Mesenchymal stem cell (in vitro differentiated cells and primary cell): ENCODE results near the gene FOXE3.

Experiments used
- DNase-seq: peaks from one replicate; pipeline ENCODE4 v3.0.0-alpha.2; 2013
- H2AFZ ChIP-seq: one replicate; pipeline ENCODE4 v1.6.1; 2013; ENCODE audit warnings: low read depth, mild to moderate bottlenecking, control low read depth, inconsistent platforms, low read length, moderate library complexity
- H2AK5ac ChIP-seq: 2 replicates; pipeline ENCODE4 v1.6.1; 2013; ENCODE audit warnings: low read length, moderate library complexity, mild to moderate bottlenecking, inconsistent platforms; ENCODE audit not compliant: severe bottlenecking
- H2BK120ac ChIP-seq: one replicate; pipeline ENCODE4 v1.6.1; 2013; ENCODE audit warnings: low read depth, mild to moderate bottlenecking, inconsistent platforms, low read length, moderate library complexity
- H2BK12ac ChIP-seq, 2 experiments: one replicate each; pipeline ENCODE4 v1.6.1; 2013; ENCODE audit warnings: inconsistent platforms in 2 of 2, low read length in 2 of 2, mild to moderate bottlenecking in 2 of 2, moderate library complexity in 2 of 2, control low read depth in 1 of 2
- H2BK15ac ChIP-seq: one replicate; pipeline ENCODE4 v1.6.1; 2013; ENCODE audit warnings: mild to moderate bottlenecking, low read depth, inconsistent platforms; ENCODE audit not compliant: poor library complexity, severe bottlenecking
- H2BK5ac ChIP-seq: 2 replicates; pipeline ENCODE4 v1.6.1; 2013; ENCODE audit warnings: low read depth, mild to moderate bottlenecking, low read length, control low read depth, inconsistent platforms; ENCODE audit not compliant: poor library complexity, severe bottlenecking
- H3K14ac ChIP-seq, 2 experiments: one replicate each; pipeline ENCODE4 v1.6.1; 2013; ENCODE audit warnings: inconsistent platforms in 2 of 2, low read length in 2 of 2, control low read depth in 1 of 2, mild to moderate bottlenecking in 1 of 2, moderate library complexity in 1 of 2
- H3K18ac ChIP-seq, 2 experiments: one replicate each; pipeline ENCODE4 v1.6.1; 2013; ENCODE audit warnings: inconsistent platforms in 2 of 2, low read length in 2 of 2, control low read depth in 1 of 2, low read depth in 1 of 2, mild to moderate bottlenecking in 1 of 2
- H3K23ac ChIP-seq, 2 experiments: one replicate each; pipeline ENCODE4 v1.6.1; 2013; ENCODE audit warnings: inconsistent platforms in 2 of 2, low read length in 2 of 2, mild to moderate bottlenecking in 2 of 2, moderate library complexity in 2 of 2, control low read depth in 1 of 2
- H3K27ac ChIP-seq: 2 replicates; pipeline ENCODE4 v1.5.1; 2013; ENCODE audit warnings: mild to moderate bottlenecking, moderate library complexity, low read length, control low read depth, inconsistent platforms; ENCODE audit not compliant: poor library complexity, severe bottlenecking
- H3K27me3 ChIP-seq, 2 experiments: 2 replicates each; pipeline versions ENCODE4 v1.6.1 to v1.7.0; 2013; ENCODE audit warnings: low read length in 2 of 2, mild to moderate bottlenecking in 2 of 2, moderate library complexity in 2 of 2, control low read depth in 1 of 2, inconsistent platforms in 1 of 2; ENCODE audit not compliant: control insufficient read depth in 1 of 2, insufficient read depth in 1 of 2
- H3K36me3 ChIP-seq, 2 experiments: 2 replicates each; pipeline versions ENCODE4 v1.6.1 to v1.7.0; 2013; ENCODE audit warnings: low read length in 2 of 2, control low read depth in 1 of 2, inconsistent platforms in 1 of 2, low read depth in 1 of 2, mild to moderate bottlenecking in 1 of 2; ENCODE audit not compliant: insufficient read depth in 2 of 2, control insufficient read depth in 1 of 2
- H3K4ac ChIP-seq, 2 experiments: one replicate each; pipeline ENCODE4 v1.6.1; 2013; ENCODE audit warnings: inconsistent platforms in 2 of 2, low read length in 2 of 2, mild to moderate bottlenecking in 2 of 2, moderate library complexity in 2 of 2, control low read depth in 1 of 2, low read depth in 1 of 2
- H3K4me1 ChIP-seq: 2 replicates; pipeline ENCODE4 v1.6.1; 2013; ENCODE audit warnings: low read depth, low read length, control low read depth; ENCODE audit not compliant: control insufficient read depth, insufficient read depth
- H3K4me2 ChIP-seq: 2 replicates; pipeline ENCODE4 v1.6.1; 2013; ENCODE audit warnings: low read length, mild to moderate bottlenecking, inconsistent platforms; ENCODE audit not compliant: poor library complexity, severe bottlenecking
- H3K4me3 ChIP-seq, 2 experiments: 2 replicates each; pipeline versions ENCODE4 v1.5.1 to v1.7.0; 2013; ENCODE audit warnings: low read length in 2 of 2, mild to moderate bottlenecking in 2 of 2, control low read depth in 1 of 2, low read depth in 1 of 2; ENCODE audit not compliant: insufficient read depth in 1 of 2
- H3K79me1 ChIP-seq: replicated peaks from 2 replicates; pipeline ENCODE4 v1.6.1; 2013; ENCODE audit warnings: mild to moderate bottlenecking, control low read depth, low read length, inconsistent platforms; ENCODE audit not compliant: poor library complexity, severe bottlenecking
- H3K9ac ChIP-seq: 2 replicates; pipeline ENCODE4 v1.7.0; 2013; ENCODE audit warnings: mild to moderate bottlenecking, low read length, moderate library complexity
- H3K9me3 ChIP-seq: 2 replicates; pipeline ENCODE4 v1.7.0; 2013; ENCODE audit warnings: mild to moderate bottlenecking, low read length; ENCODE audit not compliant: control insufficient read depth
- H4K8ac ChIP-seq: one replicate; pipeline ENCODE4 v1.6.1; 2013; ENCODE audit warnings: inconsistent platforms, mild to moderate bottlenecking, low read length, moderate library complexity
- H4K91ac ChIP-seq: one replicate; pipeline ENCODE4 v1.6.1; 2013; ENCODE audit warnings: mild to moderate bottlenecking, low read length, inconsistent platforms
- WGBS: methylation state at CpG from one replicate; pipeline ENCODE4 v1.1.7; 2013; ENCODE audit warnings: mixed read lengths; 5-methylcytosine and 5-hydroxymethylcytosine counted together

Gene FOXE3

GRCh38 chr1:47407481-47407880 is 8.6 kb upstream of the FOXE3 start:
- Histone ChIP-seq H3K27me3 (peaks cover 0 to 28% of the 10 kb centered on the region in 2 experiments), H3K4me1 (peaks cover 12% of the 10 kb centered on the region), H3K4ac (no peak overlapping the region), H2AK5ac (no peak overlapping the region), H3K27ac (no peak overlapping the region), H2AFZ (no peak overlapping the region), H3K9me3 (no peaks in the 10 kb centered on the region), H3K79me1 (no peaks in the 10 kb centered on the region), H3K23ac (no peak overlapping the region), H2BK15ac (no peak overlapping the region), H2BK5ac (no peak overlapping the region), H3K14ac (no peak overlapping the region), H4K91ac (no peak overlapping the region), H2BK12ac (no peak overlapping the region), H3K4me2 (no peak overlapping the region), H3K18ac (no peak overlapping the region), H4K8ac (no peak overlapping the region), H3K36me3 (no peaks in the 10 kb centered on the region), H3K4me3 (no peak overlapping the region), H3K9ac (no peak overlapping the region), H2BK120ac (no peak overlapping the region)
- DNase-seq = no peak
- 63% methylated on average over 2 of the region's 3 CpGs for WGBS

- no peak overlapping the region for H2BK15ac ChIP-seq
- H3K14ac ChIP-seq = no peak overlapping the region
- no peak overlapping the region for H4K91ac ChIP-seq
- H3K9ac ChIP-seq = no peak overlapping the region
- H3K18ac ChIP-seq = no peak overlapping the region
- H2BK5ac ChIP-seq = no peak overlapping the region
- no peak overlapping the region for H2BK120ac ChIP-seq
- H3K27ac ChIP-seq = no peak overlapping the region
- H3K27me3 ChIP-seq = peaks cover 8 to 27% of the 10 kb centered on the region in 2 experiments
- H3K4me2 ChIP-seq = no peak overlapping the region
- H2AFZ ChIP-seq = no peak overlapping the region
- no peak overlapping the region for H4K8ac ChIP-seq
- H2BK12ac ChIP-seq = no peak overlapping the region
- no peak overlapping the region for H3K4me3 ChIP-seq
- no peaks in the 10 kb centered on the region for H3K9me3 ChIP-seq
- H3K23ac ChIP-seq = no peak overlapping the region
- no peak overlapping the region for H2AK5ac ChIP-seq
- DNase-seq = no peak
- no peaks in the 10 kb centered on the region for H3K79me1 ChIP-seq
- 74% methylated on average over 12 of the region's 12 CpGs for WGBS
- H3K36me3 ChIP-seq = no peaks in the 10 kb centered on the region
- peaks cover 12% of the 10 kb centered on the region for H3K4me1 ChIP-seq
- no peak overlapping the region for H3K4ac ChIP-seq
Measured at GRCh38 chr1:47409311-47410067, 6.6 kb upstream of the FOXE3 start.

GRCh38 chr1:47410068-47410455 is 6.0 kb upstream of the FOXE3 start:
- Histone ChIP-seq H3K9me3 (no peaks in the 10 kb centered on the region), H2BK12ac (no peak overlapping the region), H3K27ac (no peak overlapping the region), H3K79me1 (no peaks in the 10 kb centered on the region), H2BK120ac (no peak overlapping the region), H4K91ac (no peak overlapping the region), H3K4ac (no peak overlapping the region), H3K27me3 (peaks cover 13 to 30% of the 10 kb centered on the region in 2 experiments), H3K36me3 (no peaks in the 10 kb centered on the region), H2AK5ac (no peak overlapping the region), H2BK5ac (no peak overlapping the region), H3K4me1 (peaks cover 12% of the 10 kb centered on the region), H4K8ac (no peak overlapping the region), H3K4me2 (no peak overlapping the region), H3K9ac (no peak overlapping the region), H3K4me3 (no peak overlapping the region), H3K18ac (no peak overlapping the region), H3K14ac (no peak overlapping the region), H3K23ac (no peak overlapping the region), H2BK15ac (no peak overlapping the region), H2AFZ (no peak overlapping the region)
- 59% methylated on average over 3 of the region's 3 CpGs for WGBS
- no peak for DNase-seq

GRCh38 chr1:47411436-47411835 is 4.6 kb upstream of the FOXE3 start:
- Histone ChIP-seq H3K4ac (no peak overlapping the region), H2BK12ac (no peak overlapping the region), H3K79me1 (no peaks in the 10 kb centered on the region), H3K18ac (no peak overlapping the region), H4K8ac (no peak overlapping the region), H2BK120ac (no peak overlapping the region), H3K14ac (no peak overlapping the region), H2BK5ac (no peak overlapping the region), H2AFZ (no peak overlapping the region), H3K4me3 (no peak overlapping the region), H3K9ac (no peak overlapping the region), H3K4me1 (peaks cover 13% of the 10 kb centered on the region), H3K4me2 (no peak overlapping the region), H4K91ac (no peak overlapping the region), H3K9me3 (no peaks in the 10 kb centered on the region), H3K36me3 (no peaks in the 10 kb centered on the region), H3K23ac (no peak overlapping the region), H3K27ac (no peak overlapping the region), H2BK15ac (no peak overlapping the region), H3K27me3 (peaks cover 23 to 37% of the 10 kb centered on the region in 2 experiments), H2AK5ac (no peak overlapping the region)
- no peak for DNase-seq
- 37% methylated on average over 2 of the region's 2 CpGs for WGBS
